PFSK-1 (cell line): ENCODE measurements around the gene RBP3.

Experiments
- POLR2AphosphoS5 ChIP-seq: IDR thresholded peaks from 2 replicates; pipeline ENCODE4 v1.6.1; 2012; ENCODE audit warnings: low read depth, mild to moderate bottlenecking, control low read depth, low read length, moderate library complexity
- TAF1 ChIP-seq: IDR thresholded peaks from 2 replicates; pipeline ENCODE4 v1.6.1; 2012; ENCODE audit warnings: low read length, control low read depth, borderline replicate concordance; ENCODE audit not compliant: insufficient read depth

DNA sequence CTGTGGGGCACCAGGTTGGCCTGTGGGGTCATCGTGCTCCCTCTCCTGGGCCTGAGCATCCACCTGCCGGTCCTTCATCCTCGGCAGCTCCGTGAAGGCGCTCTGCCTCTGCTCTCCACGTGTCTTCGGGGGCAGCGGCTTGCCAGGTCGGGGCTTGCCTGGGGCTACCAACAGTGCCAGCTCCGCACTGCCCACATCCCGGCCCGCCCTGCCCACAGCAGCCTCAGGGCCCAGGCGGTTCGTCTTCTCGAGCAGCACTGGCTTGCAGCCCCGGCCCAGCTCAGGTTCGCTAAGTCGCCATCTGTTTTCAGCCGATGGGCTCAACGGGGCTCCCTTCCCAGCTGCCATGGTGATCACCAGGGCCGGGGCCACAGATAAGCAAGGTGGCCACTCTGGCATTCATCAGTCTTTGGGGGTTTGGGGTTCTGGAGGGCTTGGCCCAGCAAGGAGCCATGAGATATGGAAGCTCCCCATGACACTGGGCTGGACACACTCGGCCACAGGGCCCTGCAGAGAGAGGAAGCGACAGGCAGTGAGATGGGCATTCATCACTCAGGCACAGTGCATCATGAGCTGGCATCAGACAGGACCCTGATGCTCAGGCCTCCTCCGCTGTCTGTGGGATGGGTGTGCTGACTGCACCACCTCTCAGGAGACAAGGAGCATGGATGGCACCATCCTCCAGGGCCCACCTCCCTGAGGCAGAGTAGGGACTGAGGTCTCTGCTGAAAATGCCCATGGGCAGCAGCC is 20.4 kb downstream of the RBP3 start:
- TF ChIP-seq TAF1 (no peak), POLR2AphosphoS5 (no peak)
